ENCODE measurements around the gene SNRNP25.

The SNRNP25 gene

GRCh38 chr16:34648-34987 lies 19.0 kb upstream of the SNRNP25 start:
- TF ChIP-seq, protein P1, sequence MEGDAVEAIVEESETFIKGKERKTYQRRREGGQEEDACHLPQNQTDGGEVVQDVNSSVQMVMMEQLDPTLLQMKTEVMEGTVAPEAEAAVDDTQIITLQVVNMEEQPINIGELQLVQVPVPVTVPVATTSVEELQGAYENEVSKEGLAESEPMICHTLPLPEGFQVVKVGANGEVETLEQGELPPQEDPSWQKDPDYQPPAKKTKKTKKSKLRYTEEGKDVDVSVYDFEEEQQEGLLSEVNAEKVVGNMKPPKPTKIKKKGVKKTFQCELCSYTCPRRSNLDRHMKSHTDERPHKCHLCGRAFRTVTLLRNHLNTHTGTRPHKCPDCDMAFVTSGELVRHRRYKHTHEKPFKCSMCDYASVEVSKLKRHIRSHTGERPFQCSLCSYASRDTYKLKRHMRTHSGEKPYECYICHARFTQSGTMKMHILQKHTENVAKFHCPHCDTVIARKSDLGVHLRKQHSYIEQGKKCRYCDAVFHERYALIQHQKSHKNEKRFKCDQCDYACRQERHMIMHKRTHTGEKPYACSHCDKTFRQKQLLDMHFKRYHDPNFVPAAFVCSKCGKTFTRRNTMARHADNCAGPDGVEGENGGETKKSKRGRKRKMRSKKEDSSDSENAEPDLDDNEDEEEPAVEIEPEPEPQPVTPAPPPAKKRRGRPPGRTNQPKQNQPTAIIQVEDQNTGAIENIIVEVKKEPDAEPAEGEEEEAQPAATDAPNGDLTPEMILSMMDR (IDR thresholded peaks at IDR 0.05; ENCODE audit: low read length), result no peak
- TF ChIP-seq EZH2phosphoT487 (IDR thresholded peaks at IDR 0.05; ENCODE audit: low read length), result no peak
- TF ChIP-seq EZH2 (optimal IDR thresholded peaks at IDR 0.05; ENCODE audit: low read depth, low read length), result no peak
- no peaks in the 10 kb centered on the region for H3K36me3 ChIP-seq (replicated peaks; ENCODE audit: insufficient read depth, low read length)
- H3K4me3 ChIP-seq (ENCODE audit: low read length), result no peak overlapping the region
- H3K27me3 ChIP-seq (replicated peaks; ENCODE audit: insufficient read depth, low read length), result no peaks in the 10 kb centered on the region
- H3F3A ChIP-seq (ENCODE audit: insufficient read depth, low read length), result peaks cover 7% of the 10 kb centered on the region
- H3K27ac ChIP-seq (ENCODE audit: low read length), result no peak overlapping the region
- peaks cover 17% of the 10 kb centered on the region for H3K4me1 ChIP-seq (ENCODE audit: low read length)
- H3K9me3 ChIP-seq (replicated peaks; ENCODE audit: insufficient read depth, low read length), result no peaks in the 10 kb centered on the region
- no peak overlapping the region for H3K4me2 ChIP-seq (ENCODE audit: low read depth, low read length)
- no peaks in the 10 kb centered on the region for H3K9me2 ChIP-seq (replicated peaks; ENCODE audit: insufficient read depth, low read length)
- H4K20me1 ChIP-seq (ENCODE audit: insufficient read depth, low read length), result no peaks in the 10 kb centered on the region
- no peak for DNase-seq
- H3K79me2 ChIP-seq (ENCODE audit: low read length), result no peaks in the 10 kb centered on the region
- H3K9ac ChIP-seq (ENCODE audit: low read length), result no peak overlapping the region
- H2AFZ ChIP-seq (ENCODE audit: low read length), result no peak overlapping the region

DNA sequence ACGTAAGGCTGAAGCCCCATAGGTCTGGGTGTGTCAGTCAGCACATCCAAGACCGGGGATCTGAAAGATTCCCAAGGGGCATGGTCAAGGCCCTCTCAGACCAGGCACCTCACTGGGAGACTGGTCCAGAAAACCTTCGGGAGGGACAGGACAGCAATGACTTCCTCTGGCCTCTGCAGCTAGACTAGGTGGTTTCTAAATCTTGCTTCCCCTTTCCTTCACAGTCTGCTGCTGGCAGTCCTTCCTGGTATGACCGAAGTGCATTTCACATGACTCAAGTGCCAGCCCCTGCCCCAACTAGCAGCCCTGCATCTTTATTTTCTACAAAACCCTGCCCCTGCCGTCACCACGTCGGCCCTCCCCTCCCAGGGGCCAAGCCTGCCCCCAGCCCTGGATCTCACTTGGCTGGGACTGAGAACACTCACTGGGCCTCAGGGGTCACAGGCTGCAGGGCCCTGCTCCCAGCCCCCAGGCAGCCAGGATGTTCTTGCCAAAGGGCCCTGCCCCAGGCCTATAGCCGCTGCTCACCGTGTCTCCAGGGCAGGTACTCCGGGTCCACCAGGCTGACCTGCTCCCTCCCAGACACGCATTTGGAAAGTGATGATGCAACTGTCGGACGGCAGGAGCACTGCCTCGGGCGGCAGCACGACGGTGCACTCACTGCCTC lies 18.5 kb upstream of the SNRNP25 start:
- Histone ChIP-seq H3K36me3 (replicated peaks; ENCODE audit: insufficient read depth, low read length) (no peaks in the 10 kb centered on the region), H3K4me1 (ENCODE audit: low read length) (peaks cover 21% of the 10 kb centered on the region), H3K27me3 (replicated peaks; ENCODE audit: insufficient read depth, low read length) (no peaks in the 10 kb centered on the region), H3K4me2 (ENCODE audit: low read depth, low read length) (no peak overlapping the region), H3K79me2 (ENCODE audit: low read length) (no peaks in the 10 kb centered on the region), H3K9ac (ENCODE audit: low read length) (no peak overlapping the region), H3K9me2 (replicated peaks; ENCODE audit: insufficient read depth, low read length) (no peaks in the 10 kb centered on the region), H2AFZ (ENCODE audit: low read length) (no peak overlapping the region), H4K20me1 (ENCODE audit: insufficient read depth, low read length) (no peaks in the 10 kb centered on the region), H3F3A (ENCODE audit: insufficient read depth, low read length) (peaks cover 12% of the 10 kb centered on the region), H3K27ac (ENCODE audit: low read length) (no peak overlapping the region), H3K9me3 (replicated peaks; ENCODE audit: insufficient read depth, low read length) (no peaks in the 10 kb centered on the region), H3K4me3 (ENCODE audit: low read length) (no peak overlapping the region)
- no peak for DNase-seq
- no peak for TF ChIP-seq EZH2phosphoT487 (IDR thresholded peaks at IDR 0.05; ENCODE audit: low read length)
- no peak for TF ChIP-seq EZH2 (optimal IDR thresholded peaks at IDR 0.05; ENCODE audit: low read depth, low read length)
- TF ChIP-seq, protein P1 (IDR thresholded peaks at IDR 0.05; ENCODE audit: low read length), result no peak

DNA sequence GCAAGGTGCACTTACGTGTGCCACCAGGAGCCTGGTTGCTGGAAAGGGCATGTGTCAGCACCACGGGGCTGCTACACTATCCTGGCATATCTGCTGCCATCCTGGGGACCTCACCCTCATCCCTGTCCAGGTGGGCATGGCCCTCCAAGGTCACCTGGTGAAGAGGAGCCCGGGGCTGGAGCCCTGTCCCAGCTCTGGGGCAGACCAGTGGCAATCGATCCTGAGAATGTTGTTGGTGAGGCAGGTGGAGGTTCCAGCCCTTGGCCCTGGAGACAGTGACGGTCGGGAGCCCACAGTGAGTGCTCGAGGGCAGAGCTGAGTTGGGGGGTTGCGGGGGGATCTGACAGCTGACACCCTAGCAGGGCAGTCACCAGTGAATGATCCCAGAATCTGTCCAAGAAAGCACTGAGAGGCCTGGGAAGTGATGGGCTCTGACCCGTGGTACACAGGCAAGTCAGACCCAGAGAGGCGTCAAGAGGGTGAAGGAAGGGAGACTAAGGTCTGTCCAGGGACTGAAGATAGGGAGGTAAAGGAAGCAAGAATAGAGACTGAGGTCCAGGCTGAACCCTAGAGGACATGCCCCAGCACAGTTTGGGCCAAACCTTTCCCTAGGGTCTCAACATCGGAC lies 17.8 kb upstream of the SNRNP25 start:
- Histone ChIP-seq H2AFZ (ENCODE audit: low read length) (no peak overlapping the region), H3K27me3 (replicated peaks; ENCODE audit: insufficient read depth, low read length) (no peaks in the 10 kb centered on the region), H3K9me3 (replicated peaks; ENCODE audit: insufficient read depth, low read length) (no peaks in the 10 kb centered on the region), H3K9me2 (replicated peaks; ENCODE audit: insufficient read depth, low read length) (no peaks in the 10 kb centered on the region), H3K4me2 (ENCODE audit: low read depth, low read length) (no peak overlapping the region), H3K4me3 (ENCODE audit: low read length) (no peak overlapping the region), H4K20me1 (ENCODE audit: insufficient read depth, low read length) (no peaks in the 10 kb centered on the region), H3K27ac (ENCODE audit: low read length) (no peak overlapping the region), H3F3A (ENCODE audit: insufficient read depth, low read length) (peaks cover 15% of the 10 kb centered on the region), H3K79me2 (ENCODE audit: low read length) (no peaks in the 10 kb centered on the region), H3K9ac (ENCODE audit: low read length) (no peak overlapping the region), H3K4me1 (ENCODE audit: low read length) (peaks cover 22% of the 10 kb centered on the region), H3K36me3 (replicated peaks; ENCODE audit: insufficient read depth, low read length) (no peaks in the 10 kb centered on the region)
- TF ChIP-seq, protein P1 (IDR thresholded peaks at IDR 0.05; ENCODE audit: low read length), result no peak
- TF ChIP-seq EZH2phosphoT487 (IDR thresholded peaks at IDR 0.05; ENCODE audit: low read length) (no peak), EZH2 (optimal IDR thresholded peaks at IDR 0.05; ENCODE audit: low read depth, low read length) (no peak)
- no peak for DNase-seq
